Measurements from ENCODE around the gene RARB. TPM values are rescaled to one million over a fixed set of nuclear protein-coding genes. Genes with fewer than 3 reads are reported as not detected.
A peak's percentile ranks its signal among the peaks of the same experiment; 100 is the strongest.

Gene RARB
- total RNA-seq, 1 experiment from 2014 or later = not detected

DNA sequence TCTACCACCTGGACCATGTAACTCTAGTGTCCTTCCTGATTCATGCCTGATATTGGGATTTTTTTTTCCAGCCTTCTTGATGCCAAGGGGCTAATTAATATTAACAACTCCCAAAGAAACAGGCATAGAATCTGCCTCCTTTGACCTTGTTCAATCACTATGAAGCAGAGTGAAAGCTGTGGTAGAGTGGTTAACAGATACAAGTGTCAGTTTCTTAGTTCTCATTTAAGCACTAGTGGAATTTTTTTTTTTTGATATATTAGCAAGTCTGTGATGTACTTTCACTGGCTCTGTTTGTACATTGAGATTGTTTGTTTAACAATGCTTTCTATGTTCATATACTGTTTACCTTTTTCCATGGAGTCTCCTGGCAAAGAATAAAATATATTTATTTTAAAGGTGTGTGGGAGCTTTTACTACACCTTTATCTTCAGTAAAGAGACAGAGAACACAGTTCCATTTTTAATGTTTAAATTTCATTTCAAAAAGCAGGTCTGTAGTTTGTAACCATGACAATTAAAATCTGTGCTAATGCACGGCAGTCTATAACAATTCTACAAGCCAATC lies 169.6 kb downstream of the RARB start:
- H3K27me3 Mint-ChIP-seq (ENCODE audit: insufficient read depth, unreplicated experiment) = no peaks in the 10 kb centered on the region
- H3K9me3 Mint-ChIP-seq (ENCODE audit: unreplicated experiment) = no peaks in the 10 kb centered on the region
- no peak for DNase-seq (ENCODE audit: unreplicated experiment)
- peaks cover 3% of the 10 kb centered on the region for H3K4me1 Mint-ChIP-seq (ENCODE audit: insufficient read depth, unreplicated experiment)
- H3K4me3 Mint-ChIP-seq (ENCODE audit: unreplicated experiment) = no peak overlapping the region
- ChIA-PET CTCF (interaction anchor here (2.9 kb wide), 1 partner anchor 11 kb away, joined by 9 read pairs; no protein-coding TSS in a partner anchor), POLR2A (no interaction called here)
- H3K27ac Mint-ChIP-seq (ENCODE audit: low read depth, unreplicated experiment) = no peak overlapping the region
- H3K36me3 Mint-ChIP-seq (ENCODE audit: insufficient read depth, unreplicated experiment) = peaks cover 60% of the 10 kb centered on the region
- intact Hi-C loops (cut with micrococcal nuclease) = loop anchor here (10.0 kb wide), 1 partner anchor 913 kb away; no protein-coding TSS in a partner anchor
- TF ChIP-seq, protein P1, sequence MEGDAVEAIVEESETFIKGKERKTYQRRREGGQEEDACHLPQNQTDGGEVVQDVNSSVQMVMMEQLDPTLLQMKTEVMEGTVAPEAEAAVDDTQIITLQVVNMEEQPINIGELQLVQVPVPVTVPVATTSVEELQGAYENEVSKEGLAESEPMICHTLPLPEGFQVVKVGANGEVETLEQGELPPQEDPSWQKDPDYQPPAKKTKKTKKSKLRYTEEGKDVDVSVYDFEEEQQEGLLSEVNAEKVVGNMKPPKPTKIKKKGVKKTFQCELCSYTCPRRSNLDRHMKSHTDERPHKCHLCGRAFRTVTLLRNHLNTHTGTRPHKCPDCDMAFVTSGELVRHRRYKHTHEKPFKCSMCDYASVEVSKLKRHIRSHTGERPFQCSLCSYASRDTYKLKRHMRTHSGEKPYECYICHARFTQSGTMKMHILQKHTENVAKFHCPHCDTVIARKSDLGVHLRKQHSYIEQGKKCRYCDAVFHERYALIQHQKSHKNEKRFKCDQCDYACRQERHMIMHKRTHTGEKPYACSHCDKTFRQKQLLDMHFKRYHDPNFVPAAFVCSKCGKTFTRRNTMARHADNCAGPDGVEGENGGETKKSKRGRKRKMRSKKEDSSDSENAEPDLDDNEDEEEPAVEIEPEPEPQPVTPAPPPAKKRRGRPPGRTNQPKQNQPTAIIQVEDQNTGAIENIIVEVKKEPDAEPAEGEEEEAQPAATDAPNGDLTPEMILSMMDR (IDR thresholded peaks at IDR 0.05; ENCODE audit: unreplicated experiment) = no peak
- BruUV-seq (replicated peaks) = no TSS peak

DNA sequence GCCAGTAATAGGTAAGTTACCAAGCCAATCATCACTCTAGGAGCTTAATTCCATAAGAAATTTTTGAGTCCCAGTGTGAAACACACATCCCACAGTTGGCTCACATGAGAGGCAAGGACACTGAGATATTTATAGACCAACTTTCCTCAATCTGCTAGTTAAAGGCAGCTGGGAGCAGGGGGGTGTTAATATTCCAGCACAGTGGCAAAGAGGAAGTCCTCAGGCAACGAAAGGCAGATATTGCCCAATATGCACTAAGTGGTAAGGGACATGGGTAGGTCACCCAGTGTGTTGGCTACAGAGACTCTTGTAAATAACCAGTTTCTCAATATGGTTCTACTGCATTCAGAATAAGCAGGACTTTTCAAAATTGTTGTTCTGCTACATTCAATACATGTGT lies 175.6 kb downstream of the RARB start:
- peaks cover 4% of the 10 kb centered on the region for H3K4me1 Mint-ChIP-seq (ENCODE audit: insufficient read depth, unreplicated experiment)
- peak overlapping the region; percentile 50 for H3K27ac Mint-ChIP-seq (ENCODE audit: low read depth, unreplicated experiment)
- POLR2A ChIA-PET = interaction anchor here (1.4 kb wide), 1 partner anchor 10 kb away, joined by 4 read pairs; no protein-coding TSS in a partner anchor
- no peak overlapping the region for H3K4me3 Mint-ChIP-seq (ENCODE audit: unreplicated experiment)
- H3K36me3 Mint-ChIP-seq (ENCODE audit: insufficient read depth, unreplicated experiment) = peaks cover 55% of the 10 kb centered on the region
- DNase-seq (ENCODE audit: unreplicated experiment) = peak; percentile 41
- intact Hi-C loops (cut with micrococcal nuclease) = no loop called here
- CTCF ChIA-PET = interaction anchor here (0.8 to 3.8 kb wide), 3 partner anchors 10 to 459 kb away, joined by 3 to 30 read pairs (median 3); no protein-coding TSS in a partner anchor
- no peaks in the 10 kb centered on the region for H3K27me3 Mint-ChIP-seq (ENCODE audit: insufficient read depth, unreplicated experiment)
- no TSS peak for BruUV-seq (replicated peaks)
- no peaks in the 10 kb centered on the region for H3K9me3 Mint-ChIP-seq (ENCODE audit: unreplicated experiment)
- TF ChIP-seq, protein P1 (IDR thresholded peaks at IDR 0.05; ENCODE audit: unreplicated experiment) = no peak

DNA sequence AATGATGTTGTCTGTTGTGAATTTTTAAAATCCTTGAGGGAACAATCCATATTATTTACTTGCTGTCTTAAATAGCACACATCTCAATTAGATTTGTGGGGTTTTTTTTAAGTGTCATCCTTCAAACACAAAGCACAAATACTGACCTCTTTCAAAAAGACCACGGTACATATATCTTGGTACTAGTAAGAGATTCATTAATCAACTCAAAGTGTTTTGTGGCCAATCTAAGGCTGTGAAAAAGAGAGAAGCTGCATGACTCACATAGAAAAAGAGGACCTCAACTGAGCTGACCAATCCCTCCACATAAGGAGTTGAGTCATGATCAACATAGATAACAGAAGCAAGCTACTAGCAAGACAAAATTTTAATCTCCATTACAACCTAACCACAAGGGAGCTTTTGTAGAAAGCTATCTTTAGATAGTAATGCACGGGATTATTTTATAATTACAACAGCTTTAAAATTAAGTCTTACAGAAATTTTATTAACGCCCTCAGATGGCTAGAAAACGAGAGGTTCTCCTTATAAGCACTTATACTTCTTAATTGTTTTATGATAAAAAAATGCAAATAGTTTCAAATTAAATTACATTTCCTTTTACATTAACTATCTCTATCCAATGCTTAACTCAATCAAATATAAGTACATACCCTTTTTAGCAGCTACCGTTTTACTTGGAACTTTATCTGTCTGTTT lies 176.2 kb downstream of the RARB start:
- ChIA-PET POLR2A (interaction anchor here (1.4 kb wide), 1 partner anchor 11 kb away, joined by 4 read pairs; no protein-coding TSS in a partner anchor), CTCF (interaction anchor here (0.8 to 3.8 kb wide), 5 partner anchors 11 to 641 kb away, joined by 3 to 30 read pairs (median 3); no protein-coding TSS in a partner anchor)
- peak; percentile 54 for DNase-seq (ENCODE audit: unreplicated experiment)
- Mint-ChIP-seq H3K36me3 (ENCODE audit: insufficient read depth, unreplicated experiment) (peaks cover 51% of the 10 kb centered on the region), H3K9me3 (ENCODE audit: unreplicated experiment) (no peaks in the 10 kb centered on the region), H3K4me1 (ENCODE audit: insufficient read depth, unreplicated experiment) (peaks cover 4% of the 10 kb centered on the region), H3K4me3 (ENCODE audit: unreplicated experiment) (no peak overlapping the region), H3K27me3 (ENCODE audit: insufficient read depth, unreplicated experiment) (no peaks in the 10 kb centered on the region), H3K27ac (ENCODE audit: low read depth, unreplicated experiment) (peak overlapping the region; percentile 50)
- no TSS peak for BruUV-seq (replicated peaks)
- intact Hi-C loops (cut with micrococcal nuclease) = no loop called here
- TF ChIP-seq, protein P1 (IDR thresholded peaks at IDR 0.05; ENCODE audit: unreplicated experiment) = no peak

DNA sequence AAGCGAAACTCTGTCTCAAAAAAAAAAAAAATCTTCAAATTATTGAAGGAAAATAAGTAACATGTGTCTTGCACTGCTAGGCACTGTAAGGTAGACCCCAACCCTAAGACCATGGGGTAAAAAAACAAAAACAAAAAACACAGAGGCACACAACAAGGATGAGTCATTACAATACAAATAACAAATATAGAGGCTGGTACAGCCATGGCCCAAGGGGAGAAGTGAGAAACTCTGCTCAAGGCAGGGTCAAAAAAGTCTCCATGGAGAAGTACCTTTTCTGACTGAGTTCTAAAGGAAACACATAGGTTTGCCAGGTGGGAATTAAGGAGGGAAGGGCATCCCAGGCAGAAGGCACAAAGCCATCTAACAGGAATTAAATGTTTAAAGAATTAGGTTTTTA lies 182.1 kb downstream of the RARB start:
- no peaks in the 10 kb centered on the region for H3K9me3 Mint-ChIP-seq (ENCODE audit: unreplicated experiment)
- TF ChIP-seq, protein P1 (IDR thresholded peaks at IDR 0.05; ENCODE audit: unreplicated experiment) = no peak
- no TSS peak for BruUV-seq (replicated peaks)
- H3K4me3 Mint-ChIP-seq (ENCODE audit: unreplicated experiment) = no peak overlapping the region
- intact Hi-C loops (cut with micrococcal nuclease) = no loop called here
- peaks cover 9% of the 10 kb centered on the region for H3K4me1 Mint-ChIP-seq (ENCODE audit: insufficient read depth, unreplicated experiment)
- CTCF ChIA-PET = no interaction called here
- POLR2A ChIA-PET = interaction anchor here (0.7 kb wide), 1 partner anchor 460 kb away, joined by 3 read pairs; no protein-coding TSS in a partner anchor
- H3K36me3 Mint-ChIP-seq (ENCODE audit: insufficient read depth, unreplicated experiment) = peaks cover 75% of the 10 kb centered on the region
- peak overlapping the region; percentile 55 for H3K27ac Mint-ChIP-seq (ENCODE audit: low read depth, unreplicated experiment)
- H3K27me3 Mint-ChIP-seq (ENCODE audit: insufficient read depth, unreplicated experiment) = no peaks in the 10 kb centered on the region
- DNase-seq (ENCODE audit: unreplicated experiment) = no peak
